HCEC 1CT (cell line): ENCODE results near the gene HOXC9.

Source experiments
- DNase-seq: peaks from one replicate; pipeline ENCODE4 v3.0.0-alpha.2; 2017

The HOXC9 gene

GRCh38 chr12:54003625-54004024 lies 3.7 kb downstream of the HOXC9 start:
- no peak for DNase-seq

DNA sequence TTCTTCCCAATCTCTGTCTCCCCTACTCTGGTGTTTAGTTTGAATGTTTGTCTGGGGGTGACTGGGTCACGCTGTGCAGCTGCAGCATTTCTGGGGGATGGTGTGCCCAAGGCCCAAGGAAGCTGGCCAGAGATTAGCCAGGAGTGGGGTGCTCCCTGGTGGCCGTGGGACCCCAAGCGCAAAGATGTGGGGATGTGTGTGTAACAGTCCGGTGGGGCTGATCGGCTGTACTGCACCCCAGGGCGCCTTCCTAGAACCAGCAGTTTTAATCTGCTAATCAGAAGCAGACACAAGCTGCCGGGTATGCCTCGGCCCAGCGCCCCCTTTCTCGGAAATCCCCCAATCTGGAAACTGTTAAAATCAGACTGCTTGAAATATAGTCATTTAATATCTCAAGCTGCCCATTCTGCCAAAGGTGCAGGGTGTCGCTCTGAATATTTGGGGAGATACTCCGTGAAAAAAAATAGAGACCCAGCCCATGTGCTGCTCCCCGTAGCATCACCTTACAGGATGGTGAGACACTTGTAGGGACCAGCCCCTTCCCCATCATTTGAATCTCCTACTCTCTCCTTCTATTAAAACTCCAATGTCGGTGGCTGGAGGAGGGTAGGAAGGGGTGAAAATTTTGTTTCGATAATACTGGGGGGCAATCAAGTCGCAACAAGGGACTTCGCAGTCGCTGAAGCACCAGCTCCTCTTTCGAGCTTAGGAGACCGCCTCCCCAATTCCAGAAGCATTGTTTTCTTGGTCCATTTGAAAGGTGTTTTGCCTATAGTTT lies 4.3 kb downstream of the HOXC9 start:
- DNase-seq: no peak

- DNase-seq: no peak
Measured at GRCh38 chr12:54004841-54005530, 5.0 kb downstream of the HOXC9 start.

DNA sequence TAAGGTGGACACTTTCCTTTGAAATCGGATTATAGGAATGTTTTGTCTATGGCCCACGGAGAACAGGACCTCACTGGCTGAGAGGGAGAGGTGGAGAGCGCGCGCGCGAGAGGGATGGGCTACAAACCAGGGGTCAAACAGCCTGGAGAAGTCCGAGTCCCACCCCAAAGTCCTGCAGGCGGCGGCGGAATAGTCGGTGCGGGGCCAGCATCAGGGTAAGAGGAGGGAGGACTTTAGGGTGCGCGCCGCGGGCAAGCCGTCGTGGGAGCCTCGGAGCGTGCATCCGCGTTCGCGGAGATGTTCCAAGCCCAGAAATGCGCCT lies 5.5 kb downstream of the HOXC9 start:
- DNase-seq: no peak

- peak; percentile 61 for DNase-seq
Measured at GRCh38 chr12:54005853-54006558, 6.0 kb downstream of the HOXC9 start.

- no peak for DNase-seq
Measured at GRCh38 chr12:54006559-54007220, 6.7 kb downstream of the HOXC9 start.

DNA sequence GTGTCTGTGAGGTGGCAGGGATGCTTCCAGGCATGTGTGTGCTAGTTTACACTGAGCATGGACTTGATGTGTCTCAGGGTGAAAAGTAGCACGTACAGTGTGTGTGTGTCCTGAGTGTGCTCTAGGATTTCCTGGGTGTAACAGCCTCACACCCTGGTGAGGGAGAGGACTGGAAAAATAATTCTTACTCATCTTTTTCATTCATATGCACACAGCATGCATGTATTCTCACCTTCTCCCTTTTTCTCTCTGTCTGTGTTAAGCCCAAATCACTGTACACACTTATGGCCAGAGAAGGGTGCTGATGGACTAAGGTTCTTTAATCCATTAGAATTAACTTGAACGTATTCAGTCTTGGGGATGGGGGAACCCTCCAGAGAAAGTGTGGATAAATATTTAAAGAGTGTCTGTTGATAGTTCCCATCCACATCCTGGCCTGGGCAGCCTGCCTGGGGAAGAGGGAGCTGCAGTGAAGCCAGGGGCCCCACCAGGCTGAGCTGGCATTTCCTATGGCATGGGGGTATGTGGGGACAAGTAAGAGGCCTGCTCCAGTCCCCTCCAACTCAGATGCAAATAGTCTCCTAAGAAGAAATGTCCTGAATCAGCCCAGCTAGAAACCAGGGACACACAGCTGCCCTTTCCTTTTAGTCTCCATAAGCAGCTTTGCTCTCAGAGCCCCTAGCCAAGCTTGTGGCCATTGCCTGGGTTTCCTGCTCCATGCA lies 7.7 kb downstream of the HOXC9 start:
- no peak for DNase-seq

DNA sequence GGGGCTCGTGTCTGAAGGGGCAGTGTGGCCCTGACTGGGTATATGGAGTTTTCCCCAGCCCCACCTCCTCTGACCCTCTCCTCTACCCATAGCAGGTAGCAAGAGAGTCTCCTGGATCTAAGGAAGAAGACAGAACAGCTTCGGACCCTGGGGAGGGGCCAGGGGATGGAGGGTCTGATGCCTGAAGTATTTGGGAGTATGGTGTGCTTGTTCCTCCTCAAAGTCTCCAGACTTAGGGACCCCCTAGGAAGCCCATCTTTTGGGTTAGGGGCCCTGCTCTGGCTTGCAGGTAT lies 8.2 kb downstream of the HOXC9 start:
- no peak for DNase-seq

- no peak for DNase-seq
Measured at GRCh38 chr12:54009171-54010052, 9.5 kb downstream of the HOXC9 start.

GRCh38 chr12:54010053-54010971 lies 10.4 kb downstream of the HOXC9 start:
- DNase-seq: no peak

- DNase-seq: no peak
Measured at GRCh38 chr12:54010972-54011664, 11.2 kb downstream of the HOXC9 start.

DNA sequence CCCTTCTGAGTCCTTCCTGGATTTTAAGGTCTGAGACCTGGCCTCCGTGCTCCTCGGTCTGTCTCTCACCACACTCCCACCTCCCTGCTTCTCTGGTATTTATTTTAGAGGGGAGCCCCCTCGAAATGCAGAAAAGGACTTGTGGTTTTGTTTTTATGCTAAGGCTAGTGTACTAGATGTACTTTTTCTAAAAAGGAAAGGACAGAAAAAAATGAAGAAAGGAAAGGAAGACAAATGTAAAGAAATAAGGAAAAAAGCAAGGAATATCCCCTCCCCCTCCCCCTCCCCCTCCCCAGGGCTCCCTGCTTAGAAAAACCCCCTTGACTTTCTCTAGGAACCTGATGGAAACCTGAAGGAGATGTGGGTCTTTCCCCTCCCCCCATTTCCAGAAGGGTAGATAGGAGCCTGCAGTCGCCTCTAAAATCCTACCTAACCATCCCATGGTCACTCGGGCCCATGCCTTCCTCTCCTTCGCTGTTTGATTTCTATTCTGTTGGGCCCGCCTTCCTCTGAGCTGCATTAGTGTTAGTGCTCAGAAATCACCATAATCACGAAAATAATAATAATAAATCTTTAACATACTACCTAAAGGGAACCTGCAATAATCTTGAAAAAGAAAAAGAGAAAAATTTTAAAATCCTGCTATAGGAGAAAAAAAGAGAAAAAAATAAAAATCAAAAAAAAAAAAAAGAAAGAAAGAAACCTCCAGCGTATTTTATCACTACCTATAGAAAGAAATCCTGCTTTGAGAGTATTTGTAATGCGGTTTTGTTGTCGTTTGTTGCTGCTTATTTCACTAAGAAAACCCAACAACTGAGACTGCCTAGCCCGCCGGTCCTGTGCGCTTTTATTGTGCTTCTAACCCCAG lies 11.9 kb downstream of the HOXC9 start:
- DNase-seq: no peak

GRCh38 chr12:54012631-54013409 lies 12.9 kb downstream of the HOXC9 start:
- DNase-seq: no peak

DNA sequence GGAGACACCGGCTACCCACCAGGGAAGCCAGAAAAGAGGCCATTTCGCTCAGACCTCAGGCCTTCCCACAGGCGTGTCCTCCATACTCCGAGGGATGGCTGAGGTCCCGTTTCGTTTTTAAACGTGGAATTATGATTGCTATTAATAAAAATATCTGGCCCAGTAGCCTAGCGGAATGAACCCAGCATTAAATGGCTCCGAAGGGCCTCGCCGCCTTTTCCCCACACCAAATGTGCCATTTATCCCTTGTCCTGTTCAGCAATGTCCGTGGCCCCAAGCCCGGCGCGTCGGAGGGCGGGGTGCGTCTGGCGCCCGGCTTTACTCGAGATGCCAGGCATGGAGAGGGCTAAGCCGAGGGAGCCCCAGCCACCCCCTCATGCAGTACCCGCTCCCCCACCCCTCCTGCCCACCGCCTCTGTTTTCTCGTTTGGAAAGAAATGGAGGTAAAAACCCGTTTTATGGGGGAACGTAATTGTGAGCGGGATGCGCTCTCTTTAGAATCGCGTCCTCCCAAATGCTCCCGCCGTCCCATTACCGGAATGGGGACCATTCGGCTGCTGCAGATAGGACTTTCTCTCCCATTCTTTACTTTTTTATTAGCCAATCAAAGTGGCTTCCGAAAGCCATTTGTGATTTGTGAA lies 14.5 kb downstream of the HOXC9 start:
- no peak for DNase-seq

DNA sequence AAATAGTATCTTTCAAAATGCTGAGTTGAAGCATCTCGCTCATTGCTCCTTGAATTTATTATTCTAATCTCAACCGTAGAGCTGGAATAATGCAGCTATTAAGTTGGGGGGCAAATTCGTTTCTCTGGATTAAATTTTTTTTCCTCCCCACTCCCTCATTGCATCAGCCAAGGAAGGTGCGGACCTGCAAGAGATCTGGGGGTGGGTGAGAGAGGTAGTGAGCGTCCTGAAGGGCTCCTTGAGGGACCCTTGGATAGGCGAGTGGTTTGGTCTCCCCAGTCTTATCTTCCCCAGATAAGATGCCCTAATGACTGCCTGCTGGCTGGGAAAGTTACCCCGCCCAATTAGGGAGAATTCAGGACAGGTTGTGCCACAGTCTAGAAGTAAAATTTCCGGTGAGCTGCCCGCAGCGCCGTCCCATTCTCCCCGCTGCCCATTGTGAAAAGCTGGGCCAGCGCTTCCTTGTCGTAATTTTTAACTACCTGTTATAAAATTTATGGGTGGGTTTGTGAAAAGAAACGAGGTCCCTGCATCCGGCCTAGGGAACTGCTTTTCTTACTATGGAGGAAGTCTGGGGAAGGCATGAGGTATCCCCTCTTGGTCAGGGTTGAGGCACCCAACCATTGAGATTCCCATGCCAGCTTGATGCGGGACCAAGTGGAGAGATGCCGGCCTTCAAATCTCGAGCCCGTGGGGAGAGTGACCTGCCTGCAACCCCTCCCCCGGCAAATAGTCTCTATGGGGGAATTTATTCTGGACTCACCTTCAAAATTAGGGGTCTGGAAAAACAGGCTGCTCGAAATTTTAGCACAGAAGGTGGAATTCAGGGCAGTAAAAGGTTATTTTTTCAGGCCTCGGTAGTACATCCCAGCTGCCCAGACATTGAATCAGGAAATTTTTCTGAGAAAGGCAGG lies 15.3 kb downstream of the HOXC9 start:
- DNase-seq: no peak

DNA sequence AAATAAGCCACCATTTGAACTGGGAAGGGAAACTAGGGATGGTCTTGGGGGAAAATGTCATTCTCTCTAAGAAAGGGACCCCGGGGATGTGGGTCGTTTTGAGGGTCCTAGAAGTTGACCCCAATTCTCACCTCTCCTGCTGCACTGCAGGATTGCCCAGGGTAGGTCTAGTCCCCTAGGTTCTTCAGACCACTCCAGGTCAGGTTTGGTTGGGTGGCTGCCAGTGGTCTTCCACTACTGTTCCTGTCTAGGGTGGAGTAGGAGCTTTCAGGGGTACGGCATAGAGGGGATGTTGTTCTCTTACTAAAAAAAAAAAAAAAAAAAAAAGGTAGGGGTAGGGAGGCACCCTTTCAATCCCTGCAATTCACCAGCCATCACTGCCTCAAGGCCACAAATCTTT lies 16.1 kb downstream of the HOXC9 start:
- no peak for DNase-seq

DNA sequence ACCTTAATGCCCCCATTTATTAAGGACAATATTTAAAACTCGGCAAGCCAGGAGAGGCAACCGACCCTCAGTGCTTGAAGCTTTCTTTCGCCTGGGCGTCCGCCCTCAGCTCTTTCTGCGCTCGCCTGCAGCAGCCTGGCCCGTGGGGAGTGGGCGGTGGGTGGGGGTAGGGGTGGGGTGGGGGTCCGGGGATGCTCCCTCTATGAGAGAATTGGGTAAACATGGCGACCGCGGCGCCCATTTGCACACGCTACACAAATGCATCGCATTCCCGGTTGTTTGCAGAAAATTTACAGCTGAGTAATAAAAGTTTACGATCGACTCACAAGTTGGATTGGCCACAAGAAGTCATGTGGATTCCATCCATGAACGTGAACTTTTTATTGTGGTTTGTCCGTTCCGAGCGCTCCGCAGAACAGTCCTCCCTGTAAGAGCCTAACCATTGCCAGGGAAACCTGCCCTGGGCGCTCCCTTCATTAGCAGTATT lies 16.6 kb downstream of the HOXC9 start:
- DNase-seq: peak; percentile 67
